Kidney (tissue), 14 donors: ENCODE measurements around the gene E2F4. TPM values are rescaled to one million over a fixed set of nuclear protein-coding genes. Genes with fewer than 3 reads are reported as not detected.

Experiments used
- DNase-seq, 5 donors: peaks; one replicate each; pipeline ENCODE4 v3.0.0-alpha.2; 2013 to 2020
- FAIRE-seq: peaks from 2 replicates; lab custom pipeline; 2012; peaks lifted over from hg19 to GRCh38; lab: Jason Lieb, UNC
- H3K27ac ChIP-seq, 2 donors: one replicate each; pipeline ENCODE4 v1.7.0; 2013; ENCODE audit warnings: low read depth in 2 of 2, low read length in 2 of 2, inconsistent platforms in 1 of 2
- H3K27me3 ChIP-seq: one replicate; pipeline ENCODE4 v1.7.1; 2013; ENCODE audit warnings: low read length, inconsistent platforms; ENCODE audit not compliant: control insufficient read depth, insufficient read depth
- H3K36me3 ChIP-seq, 3 donors: one replicate each; pipeline versions ENCODE4 v1.7.0 to v1.7.1; 2013; ENCODE audit warnings: low read length in 3 of 3, control low read depth in 1 of 3, inconsistent platforms in 1 of 3; ENCODE audit not compliant: insufficient read depth in 3 of 3, control insufficient read depth in 2 of 3
- H3K4me1 ChIP-seq, 3 donors: one replicate each; pipeline versions ENCODE4 v1.7.0 to v1.7.1; 2013; ENCODE audit warnings: low read length in 3 of 3, inconsistent platforms in 1 of 3, low read depth in 1 of 3; ENCODE audit not compliant: control insufficient read depth in 2 of 3, insufficient read depth in 2 of 3
- H3K4me3 ChIP-seq, 3 donors: one replicate each; pipeline versions ENCODE4 v1.7.0 to v1.8.1; 2013; ENCODE audit warnings: low read length in 3 of 3, control low read depth in 1 of 3, inconsistent platforms in 1 of 3
- H3K9ac ChIP-seq, 3 donors: one replicate each; pipeline versions ENCODE4 v1.7.0 to v1.7.1; 2013; ENCODE audit warnings: low read length in 3 of 3, control low read depth in 1 of 3, inconsistent platforms in 1 of 3
- H3K9me3 ChIP-seq, 3 donors: one replicate each; pipeline versions ENCODE4 v1.7.0 to v1.7.1; 2013; ENCODE audit warnings: low read length in 3 of 3, control low read depth in 1 of 3, inconsistent platforms in 1 of 3; ENCODE audit not compliant: control insufficient read depth in 2 of 3, insufficient read depth in 1 of 3
- intact Hi-C: fragments of 100-400 bp; cut with DNase I; formaldehyde crosslinking; loops from one replicate; pipeline ENCODE4 v1.11.1; 2022
- polyA plus RNA-seq: library from polyadenylated mRNA; stranded (reverse); fragments of 350-450 nt; fragmentation: Illumina TruSeq; extraction: RNeasy Lipid Tissue Mini Kit (QIAGEN cat#74804); gene quantifications from one replicate; pipeline ENCODE4 v1.2.3, GENCODE V29; 2014; ENCODE audit warnings: low read depth, low replicate concordance; ENCODE audit not compliant: insufficient read depth
- total RNA-seq: library from RNA; stranded (reverse); fragmentation: NEBNext Ultra II Directional; extraction: Animal tissue kit (Norgen Biotek cat#: 25700); gene quantifications from one replicate; pipeline ENCODE4 v1.2.1, GENCODE V29; 2021
- TF ChIP-seq, protein P1 (sequence below): IDR thresholded peaks from 3 replicates; pipeline ENCODE4 v1.5.1; 2012; ENCODE audit warnings: mild to moderate bottlenecking, moderate library complexity, borderline replicate concordance; ENCODE audit not compliant: insufficient read depth; ENCODE audit errors: extremely low read depth
- donor health status: control.
- donor health status: control.
- donor health status: control.
- donor health status: control.
- donor health status: control.
- donor health status: DM: yes; HTN: yes; CAD: no.
- donor health status: Normal renal cell carcinoma (clear cell type).

E2F4 gene
- total and polyA plus RNA-seq, 2 donors from 2014 or later: 39.1 to 54.4 TPM

DNA sequence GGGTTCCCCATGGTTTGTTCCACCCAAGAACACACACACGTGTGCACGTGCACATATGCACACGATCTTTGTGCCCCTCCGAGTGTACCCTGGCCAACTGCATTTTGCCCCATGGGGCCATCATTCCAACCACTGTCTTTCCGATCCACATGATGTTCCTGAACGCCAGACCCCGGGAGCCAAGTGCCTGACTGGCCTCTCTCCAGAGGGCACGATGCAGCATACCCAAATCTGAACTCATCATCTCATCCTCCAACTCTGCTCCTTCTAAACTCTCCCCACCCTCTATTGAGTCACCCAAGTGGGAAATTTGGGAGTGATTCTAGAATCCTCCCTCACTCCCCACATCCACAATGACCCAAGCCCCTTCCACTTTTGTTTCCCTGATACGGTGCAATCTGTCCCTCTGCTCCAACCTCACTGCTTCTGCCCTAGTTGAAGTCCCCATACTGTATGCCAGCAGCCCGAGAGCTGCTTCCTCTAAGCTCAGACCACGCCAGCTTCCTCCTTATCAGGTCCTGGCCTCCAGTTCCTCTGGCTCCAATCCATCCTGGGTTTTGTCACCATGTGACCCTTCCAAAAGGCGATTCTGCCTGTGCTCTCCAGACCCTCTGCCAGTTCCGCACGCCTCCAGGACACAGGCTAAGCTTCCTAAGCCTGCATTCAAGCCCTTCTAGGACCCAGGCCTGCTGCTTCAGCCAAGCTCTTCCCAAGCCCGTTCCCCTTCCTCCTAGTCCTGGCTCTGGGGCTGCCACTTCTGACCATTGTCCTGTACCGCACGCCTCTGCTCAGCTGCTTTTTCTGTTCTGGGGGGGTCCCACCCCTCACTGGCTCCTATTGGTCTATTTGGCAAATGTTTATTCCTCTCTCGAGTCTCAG is 24.9 kb downstream of the E2F4 start:
- TF ChIP-seq, protein P1, sequence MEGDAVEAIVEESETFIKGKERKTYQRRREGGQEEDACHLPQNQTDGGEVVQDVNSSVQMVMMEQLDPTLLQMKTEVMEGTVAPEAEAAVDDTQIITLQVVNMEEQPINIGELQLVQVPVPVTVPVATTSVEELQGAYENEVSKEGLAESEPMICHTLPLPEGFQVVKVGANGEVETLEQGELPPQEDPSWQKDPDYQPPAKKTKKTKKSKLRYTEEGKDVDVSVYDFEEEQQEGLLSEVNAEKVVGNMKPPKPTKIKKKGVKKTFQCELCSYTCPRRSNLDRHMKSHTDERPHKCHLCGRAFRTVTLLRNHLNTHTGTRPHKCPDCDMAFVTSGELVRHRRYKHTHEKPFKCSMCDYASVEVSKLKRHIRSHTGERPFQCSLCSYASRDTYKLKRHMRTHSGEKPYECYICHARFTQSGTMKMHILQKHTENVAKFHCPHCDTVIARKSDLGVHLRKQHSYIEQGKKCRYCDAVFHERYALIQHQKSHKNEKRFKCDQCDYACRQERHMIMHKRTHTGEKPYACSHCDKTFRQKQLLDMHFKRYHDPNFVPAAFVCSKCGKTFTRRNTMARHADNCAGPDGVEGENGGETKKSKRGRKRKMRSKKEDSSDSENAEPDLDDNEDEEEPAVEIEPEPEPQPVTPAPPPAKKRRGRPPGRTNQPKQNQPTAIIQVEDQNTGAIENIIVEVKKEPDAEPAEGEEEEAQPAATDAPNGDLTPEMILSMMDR: no peak
- intact Hi-C loops: no loop called here
- no peaks in the 10 kb centered on the region for H3K36me3 ChIP-seq
- H3K4me3 ChIP-seq: no peak overlapping the region
- peak overlapping the region in 1 of 2 donors; percentile 27 for H3K27ac ChIP-seq
- no peaks in the 10 kb centered on the region for H3K27me3 ChIP-seq
- DNase-seq: peak in 1 of 5 donors; percentile 33
- no peak overlapping the region for H3K9ac ChIP-seq
- no peak for FAIRE-seq
- H3K4me1 ChIP-seq: peaks cover 0 to 4% (median 0%) of the 10 kb centered on the region in 3 donors
- H3K9me3 ChIP-seq: no peaks in the 10 kb centered on the region

DNA sequence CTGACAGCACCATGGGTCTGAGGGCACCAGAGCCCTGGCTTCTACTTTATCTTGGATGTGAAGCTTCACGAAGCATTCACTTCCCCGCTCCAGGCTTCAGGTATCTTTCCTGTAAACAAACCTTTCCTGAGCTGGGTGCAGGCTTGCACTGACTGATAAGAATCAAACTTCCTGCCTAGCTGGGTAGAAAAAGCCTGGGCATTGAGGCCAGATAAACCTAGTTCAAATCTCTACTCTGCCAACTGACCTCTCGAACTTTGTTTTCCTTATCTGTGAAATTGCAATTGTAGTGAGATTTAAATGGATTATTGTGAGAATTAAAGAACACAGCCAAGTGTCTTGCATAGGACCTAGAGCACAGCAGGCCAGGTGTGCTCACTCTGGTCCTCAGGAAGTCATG is 32.0 kb downstream of the E2F4 start:
- no peak overlapping the region for H3K4me3 ChIP-seq
- H3K36me3 ChIP-seq: peaks cover 0 to 5% (median 0%) of the 10 kb centered on the region in 3 donors
- no peak for DNase-seq
- H3K9me3 ChIP-seq: no peaks in the 10 kb centered on the region
- H3K27me3 ChIP-seq: no peaks in the 10 kb centered on the region
- intact Hi-C loops: no loop called here
- H3K9ac ChIP-seq: no peak overlapping the region
- TF ChIP-seq, protein P1: no peak
- H3K27ac ChIP-seq: no peak overlapping the region
- H3K4me1 ChIP-seq: peaks cover 0 to 20% (median 11%) of the 10 kb centered on the region in 3 donors
- no peak for FAIRE-seq

DNA sequence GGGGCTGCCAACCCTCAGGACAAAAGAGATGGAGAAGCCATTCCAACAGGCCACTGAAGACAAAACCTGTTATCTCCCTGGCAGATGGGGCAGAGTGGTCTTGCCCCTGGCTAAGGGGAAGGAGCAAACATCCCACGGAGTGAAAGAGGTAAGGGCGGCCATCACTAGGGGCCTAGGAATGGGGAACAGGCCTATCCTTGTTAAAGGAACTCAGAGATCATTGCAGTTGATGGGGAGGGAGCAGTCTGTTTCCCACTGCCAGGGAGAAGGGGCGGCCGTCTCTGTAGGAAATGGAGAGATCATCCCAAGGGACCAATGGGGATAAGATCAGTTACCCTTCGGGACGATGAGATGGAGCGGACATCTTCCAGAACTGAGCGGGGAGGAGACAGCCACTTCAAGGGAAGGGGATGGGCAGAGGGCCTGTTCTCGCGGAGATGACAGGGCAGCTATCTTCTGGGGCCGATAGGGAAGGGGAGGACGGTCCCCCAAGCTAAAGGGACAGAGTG is 34.4 kb downstream of the E2F4 start:
- Histone ChIP-seq H3K4me3 (peak overlapping the region; percentile 83 to 100 (median 98)), H3K4me1 (peaks cover 0 to 20% (median 11%) of the 10 kb centered on the region in 3 donors)

More for the DNA sequence above, 34.4 kb downstream of the E2F4 start:
- TF ChIP-seq, protein P1: no peak
- FAIRE-seq: no peak
- DNase-seq: no peak
- Histone ChIP-seq H3K27ac (peak overlapping the region; percentile 0 to 85), H3K9ac (peak overlapping the region; percentile 38 to 96 (median 80)), H3K27me3 (no peaks in the 10 kb centered on the region), H3K9me3 (no peaks in the 10 kb centered on the region), H3K36me3 (peaks cover 2 to 26% (median 11%) of the 10 kb centered on the region in 3 donors)
- intact Hi-C loops: no loop called here
